Lower leg skin (tissue), 3 donors: ENCODE results near the gene VPS41.

Source experiments
- POLR2A ChIP-seq, 2 donors: fragments of 450-650 bp; IDR thresholded peaks; one replicate each; pipeline ENCODE4 v1.6.1; 2016 to 2017; ENCODE audit warnings: antibody characterized with exemption in 2 of 2, mild to moderate bottlenecking in 1 of 2, moderate library complexity in 1 of 2
- TF ChIP-seq, protein P1 (sequence below), 3 donors: fragments of 450-650 bp; IDR thresholded peaks; one replicate each; pipeline ENCODE4 v1.5.1; 2016; ENCODE audit warnings: antibody characterized with exemption in 3 of 3, mild to moderate bottlenecking in 3 of 3, moderate library complexity in 2 of 3

DNA sequence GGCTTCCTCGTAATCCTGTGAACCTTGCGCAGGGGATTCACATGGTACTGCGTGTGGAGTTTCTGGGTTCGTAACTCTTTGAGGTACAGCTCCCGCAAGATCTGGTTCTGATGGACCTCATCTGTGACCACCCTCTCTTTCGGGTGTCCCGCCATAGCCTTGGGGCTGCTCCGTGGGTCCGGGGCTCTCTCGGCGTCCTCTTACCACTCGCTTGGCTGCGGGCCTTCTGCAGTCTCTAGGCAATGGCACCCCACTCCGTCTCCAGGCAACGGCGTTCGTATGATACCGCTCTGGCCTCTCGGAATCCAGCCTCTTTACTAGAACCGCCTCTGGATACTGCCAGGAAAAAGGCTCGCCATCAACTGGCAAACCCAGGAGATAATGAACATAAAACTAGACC, 223.1 kb downstream of the VPS41 start:
- TF ChIP-seq, protein P1, sequence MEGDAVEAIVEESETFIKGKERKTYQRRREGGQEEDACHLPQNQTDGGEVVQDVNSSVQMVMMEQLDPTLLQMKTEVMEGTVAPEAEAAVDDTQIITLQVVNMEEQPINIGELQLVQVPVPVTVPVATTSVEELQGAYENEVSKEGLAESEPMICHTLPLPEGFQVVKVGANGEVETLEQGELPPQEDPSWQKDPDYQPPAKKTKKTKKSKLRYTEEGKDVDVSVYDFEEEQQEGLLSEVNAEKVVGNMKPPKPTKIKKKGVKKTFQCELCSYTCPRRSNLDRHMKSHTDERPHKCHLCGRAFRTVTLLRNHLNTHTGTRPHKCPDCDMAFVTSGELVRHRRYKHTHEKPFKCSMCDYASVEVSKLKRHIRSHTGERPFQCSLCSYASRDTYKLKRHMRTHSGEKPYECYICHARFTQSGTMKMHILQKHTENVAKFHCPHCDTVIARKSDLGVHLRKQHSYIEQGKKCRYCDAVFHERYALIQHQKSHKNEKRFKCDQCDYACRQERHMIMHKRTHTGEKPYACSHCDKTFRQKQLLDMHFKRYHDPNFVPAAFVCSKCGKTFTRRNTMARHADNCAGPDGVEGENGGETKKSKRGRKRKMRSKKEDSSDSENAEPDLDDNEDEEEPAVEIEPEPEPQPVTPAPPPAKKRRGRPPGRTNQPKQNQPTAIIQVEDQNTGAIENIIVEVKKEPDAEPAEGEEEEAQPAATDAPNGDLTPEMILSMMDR (IDR thresholded peaks at IDR 0.05): no peak
- no peak for TF ChIP-seq POLR2A (IDR thresholded peaks at IDR 0.05)
